CD8-positive, alpha-beta memory T cell (primary cell): ENCODE results near the gene STAT5B. TPM values are rescaled to one million over a fixed set of nuclear protein-coding genes. Genes with fewer than 3 reads are reported as not detected.
"Not testable (repeated sequence)": the region's sequence is repeated elsewhere in the genome, so short reads cannot be mapped to it uniquely, and the experiment has no call there.

Experiments
- CTCF ChIA-PET: fragments of 350-600 bp; sonication (Branson Sonifier 250); formaldehyde crosslinking; loops from one replicate; lab custom pipeline; 2021; ENCODE audit warnings: antibody characterized with exemption; lab: Charles Lee
- POLR2A ChIA-PET: fragments of 350-600 bp; sonication (Branson Sonifier 250); formaldehyde crosslinking; loops from one replicate; lab custom pipeline; 2021; ENCODE audit warnings: antibody characterized with exemption; lab: Charles Lee
- DNase-seq, 5 donors: peaks; one replicate each; pipeline versions ENCODE4 v3.0.0 to v3.0.0-alpha.2; 2020 to 2022; ENCODE audit warnings: mixed read lengths in 1 of 5
- H3K27ac ChIP-seq: one replicate; pipeline ENCODE4 v1.7.0; 2013; ENCODE audit warnings: low read depth, mild to moderate bottlenecking, low read length, moderate library complexity
- H3K27me3 ChIP-seq: 2 replicates; pipeline ENCODE4 v1.7.0; 2013; ENCODE audit warnings: low read length, mild to moderate bottlenecking; ENCODE audit not compliant: insufficient read depth, poor library complexity, severe bottlenecking
- H3K36me3 ChIP-seq: 2 replicates; pipeline ENCODE4 v1.7.0; 2013; ENCODE audit warnings: mild to moderate bottlenecking, low read length, moderate library complexity; ENCODE audit not compliant: insufficient read depth
- H3K4me1 ChIP-seq: 2 replicates; pipeline ENCODE4 v1.7.0; 2013; ENCODE audit warnings: mild to moderate bottlenecking, low read length, moderate library complexity; ENCODE audit not compliant: insufficient read depth
- H3K4me3 ChIP-seq: 2 replicates; pipeline ENCODE4 v1.7.0; 2013; ENCODE audit warnings: mild to moderate bottlenecking, low read length
- H3K9me3 ChIP-seq: 2 replicates; pipeline ENCODE4 v1.7.0; 2013; ENCODE audit warnings: mild to moderate bottlenecking, low read length
- H3K27ac Mint-ChIP-seq, 8 donors: one replicate each; pipeline ENCODE4 v1.8.0; 2020 to 2021; ENCODE audit warnings: mixed read lengths in 8 of 8, mild to moderate bottlenecking in 6 of 8, inconsistent platforms in 3 of 8, moderate library complexity in 3 of 8
- H3K27me3 Mint-ChIP-seq, 2 donors: one replicate each; pipeline ENCODE4 v1.8.0; 2020 to 2021; ENCODE audit warnings: mixed read lengths in 2 of 2, mild to moderate bottlenecking in 1 of 2, moderate library complexity in 1 of 2
- H3K36me3 Mint-ChIP-seq, 3 donors: one replicate each; pipeline ENCODE4 v1.8.0; 2020 to 2021; ENCODE audit warnings: mixed read lengths in 3 of 3, inconsistent platforms in 1 of 3, mild to moderate bottlenecking in 1 of 3
- H3K4me1 Mint-ChIP-seq, 3 donors: one replicate each; pipeline ENCODE4 v1.8.0; 2020 to 2021; ENCODE audit warnings: mixed read lengths in 3 of 3, inconsistent platforms in 1 of 3, mild to moderate bottlenecking in 1 of 3
- H3K4me3 Mint-ChIP-seq, 7 donors: one replicate each; pipeline ENCODE4 v1.8.0; 2020 to 2021; ENCODE audit warnings: mixed read lengths in 7 of 7, mild to moderate bottlenecking in 6 of 7, moderate library complexity in 4 of 7, inconsistent platforms in 2 of 7
- H3K9me3 Mint-ChIP-seq, 5 donors: one replicate each; pipeline ENCODE4 v1.8.0; 2020 to 2022; ENCODE audit warnings: mixed read lengths in 5 of 5, mild to moderate bottlenecking in 3 of 5, moderate library complexity in 2 of 5, inconsistent platforms in 1 of 5
- polyA plus RNA-seq: library from polyadenylated mRNA; unstranded; fragments of 300-500 nt; fragmentation: Illumina TruSeq; gene quantifications from one replicate; pipeline ENCODE4 v1.2.3, GENCODE V29; 2021
- total RNA-seq, 2 experiments: library from RNA; stranded (reverse); gene quantifications; one replicate each; pipeline ENCODE4 v1.2.3, GENCODE V29; 2021

STAT5B gene
- total RNA-seq, result 100 to 1,000 TPM; 124 to 132 TPM
- 108 TPM for polyA plus RNA-seq

DNA sequence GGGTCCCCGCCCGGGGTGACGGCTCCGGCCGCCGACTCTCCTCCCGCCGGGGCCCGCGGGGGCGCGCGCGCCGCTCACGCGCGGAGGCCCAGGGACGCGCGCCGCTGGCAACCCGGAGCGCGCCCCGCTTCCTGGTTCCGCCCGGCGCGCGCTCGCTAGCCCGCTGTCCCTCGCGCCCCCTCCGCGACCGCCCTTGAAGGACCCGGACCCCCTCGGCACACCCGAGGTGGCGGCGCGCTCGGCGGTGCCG lies at the start of gene STAT5B:
Gene STAT5B, minus strand, starts transcription at position 33 of the 250 bp plus-strand sequence. CDS start 44,264 bp downstream, outside the sequence.
- CTCF ChIA-PET, result no interaction called here
- Mint-ChIP-seq H3K4me1 (peaks cover 45 to 53% (median 49%) of the 10 kb centered on the region in 3 donors), H3K4me3 (peak within 1 kb of the TSS; percentile 93 to 99 (median 98)), H3K27ac (peak within 1 kb of the TSS; percentile 94 to 99 (median 97)), H3K27me3 (no peaks in the 10 kb centered on the region), H3K36me3 (peaks cover 0 to 16% (median 0%) of the 10 kb centered on the region in 3 donors), H3K9me3 (no peaks in the 10 kb centered on the region)
- Histone ChIP-seq H3K36me3 (no peaks in the 10 kb centered on the region), H3K4me3 (peak within 1 kb of the TSS; percentile 75), H3K4me1 (peaks cover 47% of the 10 kb centered on the region), H3K27ac (peak within 1 kb of the TSS; percentile 85), H3K27me3 (no peaks in the 10 kb centered on the region), H3K9me3 (no peaks in the 10 kb centered on the region)
- peak; percentile 56 to 81 (median 73) for DNase-seq
- POLR2A ChIA-PET, result interaction anchor here (1.0 to 5.3 kb wide), 3 partner anchors 9 to 26 kb away, joined by 4 to 47 read pairs (median 42); partner anchors contain the start of gene STAT5A

DNA sequence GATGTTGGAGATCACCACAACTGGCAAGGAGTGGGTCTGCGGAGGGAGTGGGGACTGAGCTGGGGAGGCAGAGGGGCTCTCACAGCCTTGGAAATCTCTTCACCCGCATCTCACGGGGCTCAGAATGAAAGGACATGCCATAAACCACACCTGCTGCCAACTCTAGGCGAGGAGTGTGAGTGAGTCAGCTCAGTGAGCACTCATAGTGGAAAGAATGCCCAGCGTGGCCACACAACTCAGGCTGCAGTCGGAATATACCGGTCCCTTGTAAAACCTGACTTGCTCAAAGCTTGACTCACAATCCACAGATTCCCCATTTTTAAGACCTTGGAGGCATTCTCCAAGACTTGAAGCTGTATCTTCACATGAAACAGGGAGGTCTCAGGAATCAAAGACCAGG lies 48.8 kb upstream of the STAT5B start:
- ChIA-PET CTCF (interaction anchor here (1.2 to 20.8 kb wide), 3 partner anchors 80 to 193 kb away, joined by 3 to 373 read pairs (median 8); no protein-coding TSS in a partner anchor), POLR2A (interaction anchor here (0.8 to 1.3 kb wide), 2 partner anchors 10 to 64 kb away, joined by 3 to 5 read pairs; partner anchors contain the start of gene STAT3)
- H3K36me3 ChIP-seq, result peaks cover 39% of the 10 kb centered on the region
- DNase-seq, result no peak
- no peaks in the 10 kb centered on the region for H3K9me3 ChIP-seq
- no peak overlapping the region for H3K4me3 Mint-ChIP-seq
- no peaks in the 10 kb centered on the region for H3K9me3 Mint-ChIP-seq
- H3K27me3 ChIP-seq, result no peaks in the 10 kb centered on the region
- H3K4me1 Mint-ChIP-seq, result peaks cover 16 to 21% (median 20%) of the 10 kb centered on the region in 3 donors
- no peak overlapping the region for H3K4me3 ChIP-seq
- H3K27ac Mint-ChIP-seq, result no peak overlapping the region
- H3K36me3 Mint-ChIP-seq, result peaks cover 0 to 78% (median 9%) of the 10 kb centered on the region in 3 donors
- no peaks in the 10 kb centered on the region for H3K27me3 Mint-ChIP-seq
- peaks cover 19% of the 10 kb centered on the region for H3K4me1 ChIP-seq
- no peak overlapping the region for H3K27ac ChIP-seq

DNA sequence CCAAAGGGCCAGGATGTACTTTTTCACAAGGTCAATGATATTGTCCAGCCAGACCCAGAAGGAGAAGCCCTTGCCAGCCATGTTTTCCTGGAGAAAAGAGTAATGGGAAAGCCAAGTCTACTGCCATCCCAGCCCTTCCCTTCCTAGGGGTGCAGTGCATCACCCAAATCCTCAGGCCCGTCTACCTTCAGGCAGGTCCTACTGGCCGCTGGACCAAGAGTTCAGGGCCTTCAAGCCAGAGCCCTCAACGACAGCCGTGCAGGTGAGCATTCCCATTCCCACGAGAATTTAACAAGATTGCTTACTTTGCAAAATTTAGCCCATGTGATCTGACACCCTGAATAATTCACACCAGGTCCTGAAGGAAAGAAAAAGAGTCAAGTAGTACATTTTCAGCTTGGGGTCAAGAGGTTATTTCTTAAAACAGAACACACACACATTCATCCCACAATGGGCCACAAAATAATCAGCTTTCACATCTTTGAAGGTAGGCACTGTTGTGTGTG lies 47.1 kb upstream of the STAT5B start:
- H3K4me1 Mint-ChIP-seq, result peaks cover 25 to 30% (median 26%) of the 10 kb centered on the region in 3 donors
- H3K9me3 Mint-ChIP-seq, result no peaks in the 10 kb centered on the region
- H3K27ac Mint-ChIP-seq, result peak overlapping the region in 7 of 8 donors; percentile 22 to 96 (median 70)
- Histone ChIP-seq H3K4me1 (peaks cover 26% of the 10 kb centered on the region), H3K9me3 (no peaks in the 10 kb centered on the region), H3K27me3 (no peaks in the 10 kb centered on the region), H3K27ac (no peak overlapping the region), H3K4me3 (no peak overlapping the region), H3K36me3 (peaks cover 26% of the 10 kb centered on the region)
- POLR2A ChIA-PET, result interaction anchor here (0.5 to 0.6 kb wide), 3 partner anchors 20 to 73 kb away, joined by 3 to 4 read pairs (median 4); no protein-coding TSS in a partner anchor
- H3K36me3 Mint-ChIP-seq, result peaks cover 0 to 72% (median 11%) of the 10 kb centered on the region in 3 donors
- CTCF ChIA-PET, result interaction anchor here (0.8 to 20.8 kb wide), 13 partner anchors 9 to 207 kb away, joined by 3 to 373 read pairs (median 3); no protein-coding TSS in a partner anchor
- H3K4me3 Mint-ChIP-seq, result no peak overlapping the region
- DNase-seq, result no peak
- no peaks in the 10 kb centered on the region for H3K27me3 Mint-ChIP-seq

DNA sequence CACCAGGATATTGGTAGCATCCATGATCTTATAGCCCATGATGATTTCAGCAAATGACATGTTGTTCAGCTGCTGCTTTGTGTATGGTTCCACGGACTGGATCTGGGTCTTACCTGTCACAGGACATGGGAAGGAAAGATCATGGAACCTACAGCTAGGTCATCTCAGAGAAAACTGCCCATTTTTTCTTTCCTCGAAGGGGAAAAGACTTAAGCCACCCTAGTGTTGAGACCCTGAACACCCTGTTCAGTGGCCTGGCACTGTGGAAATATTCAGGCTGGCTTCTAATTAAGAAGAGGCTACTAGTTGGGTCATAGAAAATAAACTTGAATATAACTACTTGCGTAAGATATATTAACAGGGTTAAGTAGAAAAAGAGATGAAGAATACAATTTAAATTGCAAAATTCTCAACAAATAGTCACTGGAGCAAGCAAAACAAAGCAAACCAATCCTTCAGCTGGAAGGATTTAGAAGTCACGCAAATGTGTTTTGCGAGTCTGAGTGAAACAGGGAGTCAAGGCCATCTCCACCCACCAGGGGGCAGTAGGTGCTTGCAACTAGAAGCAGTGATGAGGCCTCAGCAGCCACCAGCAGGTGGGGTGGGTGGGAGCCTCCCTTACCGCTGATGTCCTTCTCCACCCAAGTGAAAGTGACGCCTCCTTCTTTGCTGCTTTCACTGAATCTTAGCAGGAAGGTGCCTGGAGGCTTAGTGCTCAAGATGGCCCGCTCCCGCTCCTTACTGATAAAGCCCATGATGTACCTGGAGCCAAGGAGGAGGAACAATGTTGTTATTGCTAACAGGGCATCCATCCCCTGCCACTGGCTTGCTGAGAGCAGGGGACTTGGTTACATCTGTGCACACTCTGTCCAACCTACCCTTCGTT lies 46.4 kb upstream of the STAT5B start:
- POLR2A ChIA-PET, result interaction anchor here (0.5 to 0.6 kb wide), 3 partner anchors 20 to 74 kb away, joined by 3 to 4 read pairs (median 4); no protein-coding TSS in a partner anchor
- H3K27me3 Mint-ChIP-seq, result no peaks in the 10 kb centered on the region
- H3K4me1 ChIP-seq, result peaks cover 26% of the 10 kb centered on the region
- H3K9me3 ChIP-seq, result no peaks in the 10 kb centered on the region
- H3K27ac ChIP-seq, result no peak overlapping the region
- CTCF ChIA-PET, result interaction anchor here (0.6 to 20.8 kb wide), 19 partner anchors 8 to 208 kb away, joined by 3 to 373 read pairs (median 4); partner anchors contain the start of genes CAVIN1 and STAT3
- peak overlapping the region; percentile 22 to 96 (median 69) for H3K27ac Mint-ChIP-seq
- H3K4me3 Mint-ChIP-seq, result no peak overlapping the region
- peaks cover 26% of the 10 kb centered on the region for H3K36me3 ChIP-seq
- peaks cover 25 to 31% (median 26%) of the 10 kb centered on the region in 3 donors for H3K4me1 Mint-ChIP-seq
- H3K36me3 Mint-ChIP-seq, result peaks cover 0 to 77% (median 11%) of the 10 kb centered on the region in 3 donors
- H3K27me3 ChIP-seq, result no peaks in the 10 kb centered on the region
- DNase-seq, result peak; percentile 87 to 96 (median 92)
- no peaks in the 10 kb centered on the region for H3K9me3 Mint-ChIP-seq
- H3K4me3 ChIP-seq, result no peak overlapping the region

DNA sequence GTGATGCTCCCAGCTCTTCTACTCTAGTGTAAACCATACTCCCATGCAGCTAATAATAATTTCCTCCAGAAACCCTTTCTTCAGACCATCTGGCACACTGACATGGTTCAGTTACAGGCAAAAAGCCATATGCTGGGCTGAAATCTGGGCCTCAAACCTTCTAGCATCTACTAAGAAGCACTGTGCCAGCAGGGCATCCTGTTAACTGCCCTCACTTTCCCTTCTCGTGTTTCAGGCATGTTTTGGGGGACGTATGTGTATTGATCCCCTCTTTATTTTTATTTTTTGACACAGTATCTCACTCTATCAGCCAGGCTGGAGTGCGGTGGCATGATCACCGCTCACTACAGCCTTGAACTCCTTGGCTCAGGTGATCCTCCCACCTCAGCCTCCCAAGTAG lies 45.4 kb upstream of the STAT5B start:
- Histone ChIP-seq H3K36me3 (peaks cover 31% of the 10 kb centered on the region), H3K9me3 (no peaks in the 10 kb centered on the region)
- no peaks in the 10 kb centered on the region for H3K27me3 Mint-ChIP-seq

DNA sequence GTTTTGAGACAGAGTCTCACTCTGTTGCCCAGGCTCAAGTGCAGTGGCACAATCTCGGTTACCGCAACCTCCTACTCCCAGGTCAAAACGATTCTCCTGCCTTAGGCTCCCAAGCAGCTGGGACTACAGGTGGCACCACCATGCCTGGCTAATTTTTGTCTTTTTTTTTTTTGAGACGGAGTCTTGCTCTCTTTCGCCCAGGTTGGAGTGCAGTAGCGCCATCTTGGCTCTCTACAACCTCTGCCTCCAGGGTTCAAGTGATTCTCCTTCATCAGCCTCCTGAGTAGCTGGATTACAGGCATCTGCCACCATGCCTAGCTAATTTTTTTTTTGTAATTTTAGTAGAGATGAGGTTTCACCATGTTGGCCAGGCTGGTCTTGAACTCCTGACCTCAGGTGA lies 41.8 kb upstream of the STAT5B start:
- H3K4me3 ChIP-seq, POLR2A ChIA-PET, H3K27me3 ChIP-seq, DNase-seq, H3K4me3 Mint-ChIP-seq, H3K9me3 Mint-ChIP-seq, H3K9me3 ChIP-seq, H3K27me3 Mint-ChIP-seq: not testable (repeated sequence)
- Histone ChIP-seq H3K36me3 (peaks cover 20% of the 10 kb centered on the region), H3K27ac (peak overlapping the region; percentile 49), H3K4me1 (peaks cover 56% of the 10 kb centered on the region)
- CTCF ChIA-PET, result interaction anchor here (1.3 to 20.8 kb wide), 3 partner anchors 87 to 200 kb away, joined by 3 to 373 read pairs (median 4); no protein-coding TSS in a partner anchor
- Mint-ChIP-seq H3K4me1 (peaks cover 50 to 61% (median 52%) of the 10 kb centered on the region in 3 donors), H3K27ac (peak overlapping the region in 2 of 8 donors; percentile 62 to 78), H3K36me3 (peaks cover 0 to 72% (median 13%) of the 10 kb centered on the region in 3 donors)

More for the DNA sequence above, 45.4 kb upstream of the STAT5B start:
- H3K4me1 ChIP-seq, result peaks cover 30% of the 10 kb centered on the region
- peaks cover 31 to 36% (median 32%) of the 10 kb centered on the region in 3 donors for H3K4me1 Mint-ChIP-seq
- no peak overlapping the region for H3K4me3 Mint-ChIP-seq
- H3K27ac Mint-ChIP-seq, result peak overlapping the region in 6 of 8 donors; percentile 13 to 76 (median 53)
- POLR2A ChIA-PET, result interaction anchor here (0.6 to 1.1 kb wide), 2 partner anchors 67 to 84 kb away, joined by 3 read pairs; partner anchors contain the start of gene STAT3
- no peaks in the 10 kb centered on the region for H3K27me3 ChIP-seq
- DNase-seq, result no peak
- CTCF ChIA-PET, result interaction anchor here (0.7 to 20.8 kb wide), 12 partner anchors 9 to 206 kb away, joined by 3 to 373 read pairs (median 5); partner anchors contain the start of gene STAT3
- no peak overlapping the region for H3K27ac ChIP-seq
- H3K9me3 Mint-ChIP-seq, result no peaks in the 10 kb centered on the region
- H3K4me3 ChIP-seq, result no peak overlapping the region
- peaks cover 0 to 77% (median 13%) of the 10 kb centered on the region in 3 donors for H3K36me3 Mint-ChIP-seq

DNA sequence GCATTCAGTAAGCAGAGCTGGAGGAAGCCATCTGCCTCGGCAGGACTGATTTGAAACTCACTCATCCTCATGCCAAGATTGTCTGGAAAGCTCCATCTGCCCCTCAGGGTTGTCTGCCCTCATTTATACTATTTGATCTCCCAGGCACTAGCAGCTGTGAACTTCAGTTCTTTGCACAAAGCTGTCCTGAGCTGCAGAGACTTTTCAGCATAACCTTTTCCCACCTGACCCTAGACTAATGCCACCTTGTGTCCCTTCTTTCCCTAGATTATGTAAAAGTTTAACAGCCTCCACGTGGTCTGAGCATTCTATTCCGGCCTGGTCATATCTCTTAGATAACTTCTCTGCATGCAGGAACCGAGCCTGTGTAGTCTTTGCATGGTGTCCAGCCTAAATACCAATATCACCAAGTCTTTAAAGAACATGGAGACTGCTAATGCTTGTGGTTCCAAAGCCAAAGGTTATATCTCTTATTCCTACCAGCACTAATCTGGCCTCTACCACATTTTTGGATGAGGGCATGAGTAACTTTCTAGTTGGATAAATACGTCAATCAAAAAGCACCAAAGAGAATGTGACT lies 41.2 kb upstream of the STAT5B start:
- H3K27ac Mint-ChIP-seq, result peak overlapping the region in 3 of 8 donors; percentile 6 to 55 (median 15)
- H3K9me3 Mint-ChIP-seq, result no peaks in the 10 kb centered on the region
- POLR2A ChIA-PET, result interaction anchor here (0.7 kb wide), 2 partner anchors 52 to 168 kb away, joined by 5 read pairs; no protein-coding TSS in a partner anchor
- peaks cover 48 to 58% (median 53%) of the 10 kb centered on the region in 3 donors for H3K4me1 Mint-ChIP-seq
- no peaks in the 10 kb centered on the region for H3K27me3 Mint-ChIP-seq
- H3K27me3 ChIP-seq, result no peaks in the 10 kb centered on the region
- CTCF ChIA-PET, result interaction anchor here (1.8 to 20.8 kb wide), 2 partner anchors 87 to 201 kb away, joined by 4 to 373 read pairs; no protein-coding TSS in a partner anchor
- peaks cover 0 to 66% (median 13%) of the 10 kb centered on the region in 3 donors for H3K36me3 Mint-ChIP-seq
- peaks cover 56% of the 10 kb centered on the region for H3K4me1 ChIP-seq
- H3K27ac ChIP-seq, result peak overlapping the region; percentile 49
- no peaks in the 10 kb centered on the region for H3K9me3 ChIP-seq
- no peak overlapping the region for H3K4me3 Mint-ChIP-seq
- H3K36me3 ChIP-seq, result peaks cover 16% of the 10 kb centered on the region
- H3K4me3 ChIP-seq, result no peak overlapping the region
- DNase-seq, result no peak
